Heart right ventricle (tissue), 16 donors: ENCODE results near the gene IGF2R. TPM values are rescaled to one million over a fixed set of nuclear protein-coding genes. Genes with fewer than 3 reads are reported as not detected.

ENCODE experiments used
- ATAC-seq, 8 donors: fragments of 200-7000 bp; cut with Tn5 transposase; one replicate each; pipeline ENCODE4 v1.9.1; 2020; ENCODE audit warnings: mild to moderate bottlenecking in 8 of 8, moderate library complexity in 8 of 8, moderate number of reproducible peaks in 1 of 8
- DNase-seq, 2 donors: peaks; one replicate each; pipeline ENCODE4 v3.0.0-alpha.2; 2020
- H3K27ac ChIP-seq, 10 donors: fragments of 200-600 bp; sonication (generic) in 2 of 10; one replicate each; pipeline versions ENCODE4 v1.5.0 to v1.8.0; 2020 to 2022; ENCODE audit warnings: mild to moderate bottlenecking in 3 of 10
- H3K27me3 ChIP-seq, 7 donors: fragments of 200-600 bp; one replicate each; pipeline ENCODE4 v1.8.0; 2021 to 2022; ENCODE audit warnings: mild to moderate bottlenecking in 2 of 7
- H3K36me3 ChIP-seq, 9 donors: fragments of 200-600 bp; sonication (generic) in 1 of 9; one replicate each; pipeline versions ENCODE4 v1.5.0 to v1.8.0; 2020 to 2022; ENCODE audit warnings: mild to moderate bottlenecking in 2 of 9
- H3K4me1 ChIP-seq, 9 donors: fragments of 200-600 bp; sonication (generic) in 1 of 9; one replicate each; pipeline versions ENCODE4 v1.5.0 to v1.8.0; 2020 to 2022; ENCODE audit warnings: mild to moderate bottlenecking in 4 of 9
- H3K4me3 ChIP-seq, 10 donors: fragments of 200-600 bp; sonication (generic) in 2 of 10; one replicate each; pipeline versions ENCODE4 v1.5.0 to v1.8.0; 2020 to 2022; ENCODE audit warnings: mild to moderate bottlenecking in 7 of 10, moderate library complexity in 2 of 10
- H3K9me3 ChIP-seq, 11 donors: fragments of 200-600 bp in 10 of 11; sonication (generic) in 2 of 11; one replicate each; pipeline versions ENCODE4 v1.5.0 to v1.8.0; 2013 to 2022; ENCODE audit warnings: mild to moderate bottlenecking in 2 of 11, control low read depth in 1 of 11, moderate library complexity in 1 of 11
- CTCF ChIP-seq, 9 donors: fragments of 200-600 bp; sonication (generic) in 2 of 9; IDR thresholded peaks; one replicate each; pipeline versions ENCODE4 v1.5.0 to v1.8.0; 2021 to 2022; ENCODE audit warnings: antibody characterized with exemption in 9 of 9, mild to moderate bottlenecking in 5 of 9, moderate library complexity in 1 of 9
- WGBS, 2 donors: extraction: QIAGEN DNeasy Blood & Tissue Kit; methylation state at CpG; one replicate each; pipeline ENCODE4 v1.1.7; 2013; ENCODE audit warnings: inconsistent platforms in 1 of 2; 5-methylcytosine and 5-hydroxymethylcytosine counted together
- intact Hi-C, 10 donors: fragments of 100-400 bp; cut with DNase I; formaldehyde crosslinking; loops; one replicate each; pipeline versions ENCODE4 v1.11.1 to v1.14.2; 2022
- polyA plus RNA-seq, 2 donors: library from polyadenylated mRNA; stranded (reverse); fragments of 200-250 nt; gene quantifications; one replicate each; pipeline ENCODE4 v1.2.3, GENCODE V29; 2013
- total RNA-seq, 10 donors: library from RNA; stranded (reverse); fragmentation: NEBNext Ultra II Directional in 3 of 10; extraction: Animal tissue kit (Norgen Biotek cat#: 25700) in 3 of 10; gene quantifications; one replicate each; pipeline versions ENCODE4 v1.2.1 to v1.2.4, GENCODE V29; 2021 to 2023
- donor health status: Arrhythmogenic right ventricular cardiomyopathy.
- donor health status: ischemic (EF 13 %, LVEDD 7.1; RV severe dilation, severe dysfunction).
- donor health status: healthy with polysubstance abuse.
- donor health status: DM: no; HTN: yes; CAD: no.
- donor health status: DM: no; HTN: no; CAD: no.
- donor health status: ischemic (EF 25% LVEDD 6.9; RV normal size, moderate dysfunction).
- donor health status: ischemic (EF 25% LVEDD 5.7; RV mildly dilated, moderate dysfunction).
- donor health status: healthy.
- donor health status: DM: yes; HTN: yes; CAD: no.
- donor health status: Ischemic cardiomyopathy.
- donor health status: ischemic (EF 35%, LVEDD 5.7; RV mildly dilated, moderate dysfunction).
- donor health status: nonischemic (EF 11% LVEDD 7.7; RV severe dilation, severe dysfunction).
- donor health status: DM: yes; HTN: yes; CAD: no.
- donor health status: PGD.
- donor health status: ischemic (EF 29% LVEDD 5.4; RV normal size, mild dysfunction).
- donor health status: nonischemic (EF 23%, LVEDD 6.1; RV moderate dilation, normal function).

The IGF2R gene
- total and polyA plus RNA-seq, 12 donors: 13.7 to 95.6 (median 70.2) TPM

DNA sequence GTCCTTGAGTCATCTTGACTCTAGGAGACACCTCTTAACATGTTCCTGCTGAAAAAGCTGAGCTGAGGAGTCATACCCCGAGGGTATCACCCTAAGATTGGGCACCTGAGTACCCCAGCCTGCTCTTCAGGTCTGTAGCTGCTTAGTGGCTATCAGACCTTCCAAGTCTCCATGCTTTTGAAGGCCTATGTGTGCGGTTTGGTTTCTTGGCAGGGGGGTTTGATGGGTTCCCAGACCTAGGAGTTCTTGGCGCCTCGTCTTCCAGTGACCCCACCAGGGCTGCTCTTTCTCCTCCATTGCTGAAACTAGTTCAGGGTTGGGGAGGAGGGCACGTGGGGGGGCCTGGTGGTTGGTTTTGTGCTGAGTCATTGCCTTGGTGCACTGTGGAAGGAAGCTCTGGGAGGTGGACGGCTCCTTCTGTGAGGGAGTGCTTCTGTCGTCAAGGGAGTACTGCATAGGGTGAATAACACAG lies 20.1 kb downstream of the IGF2R start:
- Histone ChIP-seq H3K27ac (peak overlapping the region in 1 of 10 donors; percentile 48), H3K36me3 (peaks cover 0 to 22% (median 10%) of the 10 kb centered on the region in 9 donors), H3K4me1 (peaks cover 8 to 88% (median 51%) of the 10 kb centered on the region in 9 donors), H3K9me3 (no peaks in the 10 kb centered on the region), H3K27me3 (no peaks in the 10 kb centered on the region), H3K4me3 (no peak overlapping the region)
- DNase-seq: no peak
- WGBS, 2 donors: 73 to 80% methylated on average over 7 of the region's 7 CpGs
- TF ChIP-seq CTCF (IDR thresholded peaks at IDR 0.05): no peak
- intact Hi-C loops: loop anchor here in 2 of 10 donors (2.0 to 5.0 kb wide), 2 partner anchors 14 to 38 kb away; no protein-coding TSS in a partner anchor
- peak in 3 of 8 donors; percentile 29 to 39 (median 34) for ATAC-seq

DNA sequence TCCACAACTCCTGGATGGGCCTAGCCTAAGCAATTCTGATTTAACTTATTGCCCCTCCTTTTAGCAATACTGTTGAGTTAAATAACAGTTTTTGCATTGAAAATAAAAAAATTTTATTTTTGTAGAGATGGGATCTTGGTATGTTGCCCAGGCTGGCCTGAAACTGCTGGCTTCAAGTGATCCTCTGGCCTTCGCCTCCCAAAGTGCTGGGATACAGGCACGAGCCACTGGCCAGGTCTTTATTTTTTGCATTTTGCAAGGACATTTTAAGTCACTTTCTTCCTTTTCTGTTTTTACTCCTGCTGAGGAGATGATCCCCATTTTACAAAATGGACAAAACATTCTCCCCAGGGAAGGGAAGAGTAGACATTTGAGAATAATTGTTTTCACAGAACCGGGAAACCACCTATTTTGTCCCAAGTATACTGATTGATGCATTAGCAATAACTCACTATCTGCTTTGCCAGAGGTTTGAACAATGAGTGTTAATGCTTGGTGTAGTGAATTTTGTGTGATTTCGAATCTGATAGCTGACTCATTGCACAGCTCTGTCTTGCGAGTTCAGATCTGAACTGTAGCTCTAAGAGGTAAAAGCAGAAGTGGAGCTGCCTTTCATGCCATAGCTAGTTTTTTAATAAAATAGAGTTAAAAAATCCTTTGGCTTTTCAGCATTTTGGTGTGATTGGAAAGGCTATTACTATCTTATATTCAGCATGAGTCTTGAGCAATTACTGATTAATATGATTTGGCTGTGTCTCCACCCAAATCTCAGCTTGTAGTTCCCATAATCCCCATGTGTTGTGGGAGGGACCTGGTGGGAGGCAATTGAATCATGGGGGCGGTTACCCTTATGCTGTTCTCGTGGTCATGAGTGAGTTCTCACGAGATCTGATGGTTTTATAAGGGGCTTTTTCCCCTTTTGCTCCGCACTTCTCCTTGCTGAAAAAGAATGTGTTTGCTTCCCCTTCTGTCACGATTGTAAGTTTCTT lies 20.9 kb downstream of the IGF2R start:
- Histone ChIP-seq H3K36me3 (peaks cover 0 to 22% (median 10%) of the 10 kb centered on the region in 9 donors), H3K4me1 (peaks cover 6 to 82% (median 43%) of the 10 kb centered on the region in 9 donors), H3K27me3 (no peaks in the 10 kb centered on the region), H3K9me3 (peaks cover 0 to 2% (median 0%) of the 10 kb centered on the region in 11 donors), H3K4me3 (no peak overlapping the region), H3K27ac (peak overlapping the region in 2 of 10 donors; percentile 11 to 48)
- WGBS, 2 donors: 69 to 83% methylated on average over 10 of the region's 10 CpGs
- ATAC-seq: no peak
- intact Hi-C loops: loop anchor here in 2 of 10 donors (2.0 to 5.0 kb wide), 2 partner anchors 13 to 38 kb away; no protein-coding TSS in a partner anchor
- no peak for DNase-seq
- no peak for TF ChIP-seq CTCF (IDR thresholded peaks at IDR 0.05)

DNA sequence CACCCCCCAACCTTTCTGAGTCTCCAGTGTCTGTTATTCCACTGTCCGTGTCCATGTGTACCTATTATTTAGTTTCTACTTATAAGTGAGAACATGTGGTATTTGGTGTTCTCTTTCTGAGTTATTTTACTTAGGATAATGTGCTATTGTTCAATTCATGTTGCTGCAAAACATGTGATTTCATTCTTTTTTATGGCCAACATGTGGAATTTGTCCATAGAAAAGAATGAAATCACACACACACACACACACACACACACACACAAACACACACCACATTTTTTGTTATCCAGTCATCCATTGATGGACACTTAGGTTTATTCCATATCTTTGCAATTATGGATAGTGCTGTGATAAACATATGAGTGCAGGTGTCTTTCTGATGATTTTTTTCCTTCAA lies 23.5 kb downstream of the IGF2R start:
- ATAC-seq (no peak), DNase-seq (no peak)
- Histone ChIP-seq H3K27ac (no peak overlapping the region), H3K4me1 (peaks cover 6 to 59% (median 40%) of the 10 kb centered on the region in 9 donors), H3K9me3 (peaks cover 0 to 14% (median 0%) of the 10 kb centered on the region in 11 donors), H3K36me3 (peaks cover 0 to 30% (median 10%) of the 10 kb centered on the region in 9 donors), H3K27me3 (no peaks in the 10 kb centered on the region), H3K4me3 (no peak overlapping the region)
- intact Hi-C loops: no loop called here
- no peak for TF ChIP-seq CTCF (IDR thresholded peaks at IDR 0.05)
- 83 to 93% methylated on average over 1 of the region's 1 CpG for WGBS, 2 donors

DNA sequence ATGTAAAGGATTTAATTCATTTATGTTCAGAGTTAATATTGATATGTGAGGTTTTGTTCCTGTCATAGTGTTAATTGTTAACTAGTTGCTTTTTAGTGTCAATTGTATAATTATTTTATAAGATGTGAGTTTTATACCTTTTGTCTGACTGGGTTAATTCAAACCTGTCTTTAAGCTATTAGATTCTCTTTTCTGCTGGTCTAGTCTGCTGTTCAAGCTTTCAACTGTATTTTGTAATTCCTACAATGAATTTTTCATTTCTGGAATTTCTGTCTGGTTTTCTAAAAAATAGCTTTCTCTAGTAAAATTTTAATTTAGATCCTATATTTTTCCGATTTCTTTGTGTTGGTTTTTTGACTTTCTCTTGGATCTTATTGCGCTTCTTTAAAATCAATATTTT lies 26.5 kb downstream of the IGF2R start:
- intact Hi-C loops: no loop called here
- no peak for TF ChIP-seq CTCF (IDR thresholded peaks at IDR 0.05)
- Histone ChIP-seq H3K9me3 (peaks cover 0 to 14% (median 0%) of the 10 kb centered on the region in 11 donors), H3K4me1 (peaks cover 0 to 29% (median 16%) of the 10 kb centered on the region in 9 donors), H3K27me3 (no peaks in the 10 kb centered on the region), H3K4me3 (no peak overlapping the region), H3K36me3 (peaks cover 0 to 46% (median 10%) of the 10 kb centered on the region in 9 donors), H3K27ac (no peak overlapping the region)
- WGBS, 2 donors: 75 to 100% methylated on average over 2 of the region's 2 CpGs
- ATAC-seq: no peak
- DNase-seq: no peak
